Liver (tissue), 9 donors: ENCODE data around the gene NLRC5. TPM values are rescaled to one million over a fixed set of nuclear protein-coding genes. Genes with fewer than 3 reads are reported as not detected.

ENCODE experiments used
- DNase-seq: peaks from one replicate; pipeline ENCODE4 v3.0.0-alpha.2; 2017; ENCODE audit warnings: low spot score
- H3K27ac ChIP-seq, 2 donors: one replicate each; pipeline ENCODE4 v1.7.0; 2013; ENCODE audit warnings: inconsistent platforms in 2 of 2, low read length in 2 of 2, control low read depth in 1 of 2, low read depth in 1 of 2, mild to moderate bottlenecking in 1 of 2
- H3K27me3 ChIP-seq, 4 donors: one replicate each; pipeline versions ENCODE4 v1.6.1 to v1.7.0; 2013; ENCODE audit warnings: low read length in 3 of 4, inconsistent platforms in 1 of 4, mild to moderate bottlenecking in 1 of 4, moderate library complexity in 1 of 4; ENCODE audit not compliant: control insufficient read depth in 4 of 4, insufficient read depth in 4 of 4
- H3K36me3 ChIP-seq, 4 donors: one replicate each; pipeline versions ENCODE4 v1.6.1 to v1.7.0; 2013; ENCODE audit warnings: low read length in 3 of 4, mild to moderate bottlenecking in 3 of 4, low read depth in 1 of 4, moderate library complexity in 1 of 4; ENCODE audit not compliant: control insufficient read depth in 4 of 4, insufficient read depth in 3 of 4
- H3K4me1 ChIP-seq, 4 donors: one replicate each; pipeline versions ENCODE4 v1.6.1 to v1.7.0; 2013; ENCODE audit warnings: low read length in 3 of 4, mild to moderate bottlenecking in 3 of 4, moderate library complexity in 1 of 4; ENCODE audit not compliant: control insufficient read depth in 4 of 4, insufficient read depth in 4 of 4
- H3K4me3 ChIP-seq, 3 donors: one replicate each; pipeline versions ENCODE4 v1.6.1 to v1.7.0; 2013; ENCODE audit warnings: low read length in 3 of 3, control low read depth in 1 of 3, low read depth in 1 of 3, mild to moderate bottlenecking in 1 of 3
- H3K9ac ChIP-seq, 2 donors: one replicate each; pipeline ENCODE4 v1.7.0; 2013; ENCODE audit warnings: low read length in 2 of 2, mild to moderate bottlenecking in 2 of 2, moderate library complexity in 2 of 2, control low read depth in 1 of 2, low read depth in 1 of 2
- H3K9me3 ChIP-seq, 4 donors: one replicate each; pipeline versions ENCODE4 v1.6.1 to v1.7.0; 2013; ENCODE audit warnings: low read length in 3 of 4; ENCODE audit not compliant: control insufficient read depth in 4 of 4
- EGR1 ChIP-seq, 2 donors: IDR thresholded peaks; 2 replicates each; pipeline ENCODE4 v1.6.1; 2016 to 2018; ENCODE audit warnings: antibody characterized with exemption in 2 of 2, low read depth in 2 of 2
- FOXA1 ChIP-seq: IDR thresholded peaks from 2 replicates; pipeline ENCODE4 v1.6.1; 2016; ENCODE audit warnings: antibody characterized with exemption
- FOXA2 ChIP-seq: IDR thresholded peaks from 2 replicates; pipeline ENCODE4 v1.6.1; 2016; ENCODE audit warnings: antibody characterized with exemption
- GABPA ChIP-seq, 2 donors: IDR thresholded peaks in 1 of 2; conservative IDR thresholded peaks in 1 of 2; 2 replicates each; pipeline ENCODE4 v1.6.1; 2016; ENCODE audit warnings: antibody characterized with exemption in 2 of 2, mild to moderate bottlenecking in 1 of 2, moderate library complexity in 1 of 2
- HNF4G ChIP-seq: IDR thresholded peaks from 2 replicates; pipeline ENCODE4 v1.6.1; 2016; ENCODE audit warnings: antibody characterized with exemption
- JUND ChIP-seq, 2 donors: IDR thresholded peaks; 2 replicates each; pipeline ENCODE4 v1.6.1; 2016; ENCODE audit warnings: antibody characterized with exemption in 2 of 2
- RXRA ChIP-seq, 2 donors: IDR thresholded peaks; 2 replicates each; pipeline ENCODE4 v1.6.1; 2017 to 2018; ENCODE audit warnings: antibody characterized with exemption in 2 of 2, mild to moderate bottlenecking in 1 of 2
- SP1 ChIP-seq: IDR thresholded peaks from 2 replicates; pipeline ENCODE4 v1.6.1; 2018; ENCODE audit warnings: antibody characterized with exemption, mild to moderate bottlenecking
- TAF1 ChIP-seq: conservative IDR thresholded peaks from 2 replicates; pipeline ENCODE4 v1.6.1; 2016; ENCODE audit warnings: antibody characterized with exemption, mild to moderate bottlenecking
- YY1 ChIP-seq: IDR thresholded peaks from 2 replicates; pipeline ENCODE4 v1.6.1; 2016; ENCODE audit warnings: antibody characterized with exemption, mild to moderate bottlenecking
- WGBS: extraction: QIAGEN DNeasy Blood & Tissue Kit; methylation state at CpG from one replicate; pipeline ENCODE4 v1.1.7; 2013; 5-methylcytosine and 5-hydroxymethylcytosine counted together
- polyA plus RNA-seq, 2 donors: library from polyadenylated mRNA; stranded (reverse) in 1 of 2; unstranded in 1 of 2; fragments of 200-250 nt in 1 of 2; fragments of >200 nt in 1 of 2; fragmentation: Nextera tagmentation in 1 of 2; extraction: Ambion mirVana in 1 of 2; gene quantifications; one replicate each; pipeline versions ENCODE4 v1.2.1 to v1.2.3, GENCODE V29; 2013 to 2015
- total RNA-seq, 2 donors: library from RNA; depleted of rRNA; stranded (reverse); fragments of >200 nt; gene quantifications; one replicate each; pipeline ENCODE4 v1.2.3, GENCODE V29; 2014
- TF ChIP-seq, protein P1 (sequence below): IDR thresholded peaks from 2 replicates; pipeline ENCODE4 v1.6.1; 2016; ENCODE audit warnings: antibody characterized with exemption
- TF ChIP-seq, protein P2 (sequence below): fragments of 150-350 bp; IDR thresholded peaks from 2 replicates; pipeline ENCODE4 v1.5.1; 2017; ENCODE audit warnings: improper control_type of control experiment, low read depth, low read length; ENCODE audit not compliant: missing input control
- TF ChIP-seq, protein P3 (sequence below): IDR thresholded peaks from 2 replicates; pipeline ENCODE4 v1.6.1; 2016; ENCODE audit warnings: antibody characterized with exemption, mild to moderate bottlenecking
- TF ChIP-seq, protein P4 (sequence below): IDR thresholded peaks from 2 replicates; pipeline ENCODE4 v1.6.1; 2016; ENCODE audit warnings: antibody characterized with exemption
- TF ChIP-seq, protein P5 (sequence below): IDR thresholded peaks from 2 replicates; pipeline ENCODE4 v1.6.1; 2016; ENCODE audit warnings: antibody characterized with exemption
- donor health status: healthy.
- donor health status: healthy.
- donor health status: healthy.
- donor health status: healthy.
- donor health status: healthy.

The NLRC5 gene
- total and polyA plus RNA-seq, 4 donors: 4.7 to 23.3 (median 8.8) TPM

DNA sequence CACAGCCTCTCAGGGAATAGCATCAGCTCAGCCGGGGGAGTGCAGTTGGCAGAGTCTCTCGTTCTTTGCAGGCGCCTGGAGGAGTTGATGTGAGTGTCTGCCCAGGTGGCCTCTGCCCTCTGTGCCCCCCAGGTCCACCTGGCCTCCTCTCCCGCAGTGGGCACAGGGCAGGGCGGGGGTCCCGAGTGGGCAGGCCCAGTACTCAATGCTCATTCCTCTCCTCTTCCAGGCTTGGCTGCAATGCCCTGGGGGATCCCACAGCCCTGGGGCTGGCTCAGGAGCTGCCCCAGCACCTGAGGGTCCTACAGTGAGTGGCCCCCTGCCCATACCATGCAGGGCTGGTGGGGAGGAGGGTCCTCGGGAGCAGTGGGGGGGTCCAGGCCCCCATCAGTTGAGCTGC lies 88.4 kb downstream of the NLRC5 start:
- no peak overlapping the region for H3K4me3 ChIP-seq
- WGBS: 86% methylated on average over 7 of the region's 7 CpGs
- H3K27me3 ChIP-seq: no peaks in the 10 kb centered on the region
- peaks cover 0 to 8% (median 3%) of the 10 kb centered on the region in 4 donors for H3K36me3 ChIP-seq
- no peaks in the 10 kb centered on the region for H3K9me3 ChIP-seq
- H3K4me1 ChIP-seq: no peaks in the 10 kb centered on the region
- no peak for TF ChIP-seq YY1
- no peak for TF ChIP-seq FOXA1
- TF ChIP-seq GABPA (IDR thresholded peaks at IDR 0.05 in 1 of 2, conservative IDR thresholded peaks at IDR 0.05 in 1 of 2): no peak
- TF ChIP-seq, protein P1, sequence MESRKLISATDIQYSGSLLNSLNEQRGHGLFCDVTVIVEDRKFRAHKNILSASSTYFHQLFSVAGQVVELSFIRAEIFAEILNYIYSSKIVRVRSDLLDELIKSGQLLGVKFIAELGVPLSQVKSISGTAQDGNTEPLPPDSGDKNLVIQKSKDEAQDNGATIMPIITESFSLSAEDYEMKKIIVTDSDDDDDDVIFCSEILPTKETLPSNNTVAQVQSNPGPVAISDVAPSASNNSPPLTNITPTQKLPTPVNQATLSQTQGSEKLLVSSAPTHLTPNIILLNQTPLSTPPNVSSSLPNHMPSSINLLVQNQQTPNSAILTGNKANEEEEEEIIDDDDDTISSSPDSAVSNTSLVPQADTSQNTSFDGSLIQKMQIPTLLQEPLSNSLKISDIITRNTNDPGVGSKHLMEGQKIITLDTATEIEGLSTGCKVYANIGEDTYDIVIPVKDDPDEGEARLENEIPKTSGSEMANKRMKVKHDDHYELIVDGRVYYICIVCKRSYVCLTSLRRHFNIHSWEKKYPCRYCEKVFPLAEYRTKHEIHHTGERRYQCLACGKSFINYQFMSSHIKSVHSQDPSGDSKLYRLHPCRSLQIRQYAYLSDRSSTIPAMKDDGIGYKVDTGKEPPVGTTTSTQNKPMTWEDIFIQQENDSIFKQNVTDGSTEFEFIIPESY: no peak
- TF ChIP-seq JUND (IDR thresholded peaks at IDR 0.05): no peak
- no peak overlapping the region for H3K27ac ChIP-seq
- DNase-seq: no peak
- H3K9ac ChIP-seq: no peak overlapping the region

DNA sequence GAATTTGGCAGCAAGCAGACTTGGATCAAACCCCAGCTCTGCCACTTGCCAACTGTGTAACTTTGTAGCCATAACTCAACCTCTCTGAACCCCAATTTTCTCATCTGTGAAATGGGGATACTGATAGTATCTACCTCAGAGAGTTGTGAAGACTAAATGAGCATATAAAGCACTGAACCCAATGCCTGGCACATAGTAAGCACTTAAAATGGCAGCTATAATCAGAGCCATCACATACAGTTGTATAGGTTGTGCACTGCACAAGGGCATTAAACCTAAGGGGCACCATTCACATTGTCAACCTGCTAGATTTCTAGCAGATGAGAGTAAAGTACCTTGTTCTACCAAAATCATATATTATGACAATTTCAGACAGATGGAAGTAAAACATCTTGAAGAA lies 92.4 kb downstream of the NLRC5 start:
- TF ChIP-seq, protein P2, sequence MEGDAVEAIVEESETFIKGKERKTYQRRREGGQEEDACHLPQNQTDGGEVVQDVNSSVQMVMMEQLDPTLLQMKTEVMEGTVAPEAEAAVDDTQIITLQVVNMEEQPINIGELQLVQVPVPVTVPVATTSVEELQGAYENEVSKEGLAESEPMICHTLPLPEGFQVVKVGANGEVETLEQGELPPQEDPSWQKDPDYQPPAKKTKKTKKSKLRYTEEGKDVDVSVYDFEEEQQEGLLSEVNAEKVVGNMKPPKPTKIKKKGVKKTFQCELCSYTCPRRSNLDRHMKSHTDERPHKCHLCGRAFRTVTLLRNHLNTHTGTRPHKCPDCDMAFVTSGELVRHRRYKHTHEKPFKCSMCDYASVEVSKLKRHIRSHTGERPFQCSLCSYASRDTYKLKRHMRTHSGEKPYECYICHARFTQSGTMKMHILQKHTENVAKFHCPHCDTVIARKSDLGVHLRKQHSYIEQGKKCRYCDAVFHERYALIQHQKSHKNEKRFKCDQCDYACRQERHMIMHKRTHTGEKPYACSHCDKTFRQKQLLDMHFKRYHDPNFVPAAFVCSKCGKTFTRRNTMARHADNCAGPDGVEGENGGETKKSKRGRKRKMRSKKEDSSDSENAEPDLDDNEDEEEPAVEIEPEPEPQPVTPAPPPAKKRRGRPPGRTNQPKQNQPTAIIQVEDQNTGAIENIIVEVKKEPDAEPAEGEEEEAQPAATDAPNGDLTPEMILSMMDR: no peak
- no peak for DNase-seq
- Histone ChIP-seq H3K4me1 (peaks cover 0 to 11% (median 4%) of the 10 kb centered on the region in 4 donors), H3K4me3 (no peak overlapping the region), H3K9me3 (no peaks in the 10 kb centered on the region), H3K27ac (no peak overlapping the region), H3K9ac (no peak overlapping the region), H3K27me3 (no peaks in the 10 kb centered on the region), H3K36me3 (peaks cover 0 to 4% (median 0%) of the 10 kb centered on the region in 4 donors)

DNA sequence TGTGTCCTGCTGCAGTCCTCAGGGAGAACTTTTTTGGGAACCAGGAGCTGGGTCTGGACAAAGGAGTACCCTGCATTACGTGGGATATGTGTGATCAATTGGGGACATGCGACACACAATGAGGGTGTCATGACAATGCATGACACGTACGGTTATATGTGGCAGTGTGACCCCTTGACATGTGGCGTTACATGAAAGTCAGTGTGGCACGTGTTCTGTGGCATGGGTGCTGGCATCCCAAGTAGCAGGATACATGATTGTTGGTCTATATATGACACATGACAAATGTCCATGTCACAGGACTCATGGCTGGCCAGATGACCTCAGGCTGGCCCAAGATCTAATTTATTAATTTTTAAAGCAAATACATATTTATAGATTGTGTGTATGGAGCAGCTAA lies 93.3 kb downstream of the NLRC5 start:
- WGBS: 94% methylated on average over 6 of the region's 6 CpGs
- TF ChIP-seq RXRA (IDR thresholded peaks at IDR 0.05) (no peak), YY1 (no peak), HNF4G (no peak), GABPA (IDR thresholded peaks at IDR 0.05 in 1 of 2, conservative IDR thresholded peaks at IDR 0.05 in 1 of 2) (no peak), SP1 (no peak), TAF1 (no peak), EGR1 (IDR thresholded peaks at IDR 0.05; ENCODE audit: low read depth in 2 of 2) (no peak), FOXA2 (no peak), FOXA1 (no peak)
- TF ChIP-seq, protein P1: no peak
- TF ChIP-seq, protein P3, sequence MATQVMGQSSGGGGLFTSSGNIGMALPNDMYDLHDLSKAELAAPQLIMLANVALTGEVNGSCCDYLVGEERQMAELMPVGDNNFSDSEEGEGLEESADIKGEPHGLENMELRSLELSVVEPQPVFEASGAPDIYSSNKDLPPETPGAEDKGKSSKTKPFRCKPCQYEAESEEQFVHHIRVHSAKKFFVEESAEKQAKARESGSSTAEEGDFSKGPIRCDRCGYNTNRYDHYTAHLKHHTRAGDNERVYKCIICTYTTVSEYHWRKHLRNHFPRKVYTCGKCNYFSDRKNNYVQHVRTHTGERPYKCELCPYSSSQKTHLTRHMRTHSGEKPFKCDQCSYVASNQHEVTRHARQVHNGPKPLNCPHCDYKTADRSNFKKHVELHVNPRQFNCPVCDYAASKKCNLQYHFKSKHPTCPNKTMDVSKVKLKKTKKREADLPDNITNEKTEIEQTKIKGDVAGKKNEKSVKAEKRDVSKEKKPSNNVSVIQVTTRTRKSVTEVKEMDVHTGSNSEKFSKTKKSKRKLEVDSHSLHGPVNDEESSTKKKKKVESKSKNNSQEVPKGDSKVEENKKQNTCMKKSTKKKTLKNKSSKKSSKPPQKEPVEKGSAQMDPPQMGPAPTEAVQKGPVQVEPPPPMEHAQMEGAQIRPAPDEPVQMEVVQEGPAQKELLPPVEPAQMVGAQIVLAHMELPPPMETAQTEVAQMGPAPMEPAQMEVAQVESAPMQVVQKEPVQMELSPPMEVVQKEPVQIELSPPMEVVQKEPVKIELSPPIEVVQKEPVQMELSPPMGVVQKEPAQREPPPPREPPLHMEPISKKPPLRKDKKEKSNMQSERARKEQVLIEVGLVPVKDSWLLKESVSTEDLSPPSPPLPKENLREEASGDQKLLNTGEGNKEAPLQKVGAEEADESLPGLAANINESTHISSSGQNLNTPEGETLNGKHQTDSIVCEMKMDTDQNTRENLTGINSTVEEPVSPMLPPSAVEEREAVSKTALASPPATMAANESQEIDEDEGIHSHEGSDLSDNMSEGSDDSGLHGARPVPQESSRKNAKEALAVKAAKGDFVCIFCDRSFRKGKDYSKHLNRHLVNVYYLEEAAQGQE: no peak
- TF ChIP-seq, protein P4, sequence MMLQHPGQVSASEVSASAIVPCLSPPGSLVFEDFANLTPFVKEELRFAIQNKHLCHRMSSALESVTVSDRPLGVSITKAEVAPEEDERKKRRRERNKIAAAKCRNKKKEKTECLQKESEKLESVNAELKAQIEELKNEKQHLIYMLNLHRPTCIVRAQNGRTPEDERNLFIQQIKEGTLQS: no peak
- TF ChIP-seq, protein P5, sequence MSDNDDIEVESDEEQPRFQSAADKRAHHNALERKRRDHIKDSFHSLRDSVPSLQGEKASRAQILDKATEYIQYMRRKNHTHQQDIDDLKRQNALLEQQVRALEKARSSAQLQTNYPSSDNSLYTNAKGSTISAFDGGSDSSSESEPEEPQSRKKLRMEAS: no peak
- TF ChIP-seq, protein P2: no peak
- Histone ChIP-seq H3K27ac (no peak overlapping the region), H3K9ac (no peak overlapping the region), H3K4me1 (peaks cover 0 to 11% (median 4%) of the 10 kb centered on the region in 4 donors), H3K9me3 (no peaks in the 10 kb centered on the region), H3K4me3 (no peak overlapping the region), H3K27me3 (no peaks in the 10 kb centered on the region), H3K36me3 (peaks cover 0 to 2% (median 0%) of the 10 kb centered on the region in 4 donors)
- no peak for DNase-seq
